HFFc6 (cell line): Measurements from ENCODE around the gene LDLRAD4. TPM values are rescaled to one million over a fixed set of nuclear protein-coding genes. Genes with fewer than 3 reads are reported as not detected.

Source experiments
- DNase-seq: peaks from one replicate; pipeline ENCODE4 v3.0.0-alpha.2; 2018
- H3K27ac Mint-ChIP-seq: 2 replicates; pipeline ENCODE4 v1.8.0; 2020; ENCODE audit warnings: mild to moderate bottlenecking, mixed read lengths
- H3K27me3 Mint-ChIP-seq: 2 replicates; pipeline ENCODE4 v1.8.0; 2021; ENCODE audit warnings: mild to moderate bottlenecking, moderate library complexity, mixed read lengths; ENCODE audit not compliant: insufficient read depth
- H3K36me3 Mint-ChIP-seq: 2 replicates; pipeline ENCODE4 v1.8.0; 2021; ENCODE audit warnings: low read depth, mixed read lengths
- H3K4me1 Mint-ChIP-seq: 2 replicates; pipeline ENCODE4 v1.8.0; 2020; ENCODE audit warnings: low read depth, mixed read lengths
- H3K4me3 Mint-ChIP-seq: 2 replicates; pipeline ENCODE4 v1.8.0; 2020; ENCODE audit warnings: mild to moderate bottlenecking, moderate library complexity, mixed read lengths
- H3K9me3 Mint-ChIP-seq: 2 replicates; pipeline ENCODE4 v1.8.0; 2020; ENCODE audit warnings: mild to moderate bottlenecking, mixed read lengths
- total RNA-seq, 6 experiments: library from RNA; stranded (reverse); fragmentation: NEBNext Ultra II Directional; extraction: Animal tissue kit (Norgen Biotek cat#: 25700); gene quantifications; 2 replicates in 1 of 6; 3 replicates in 5 of 6; pipeline ENCODE4 v1.2.3, GENCODE V29; 2021
- TF ChIP-seq, protein P1 (sequence below): fragments of 200-600 bp; sonication (generic); IDR thresholded peaks from 2 replicates; pipeline ENCODE4 v1.5.0; 2021; ENCODE audit warnings: antibody characterized with exemption, mild to moderate bottlenecking

The LDLRAD4 gene
- total RNA-seq, 6 experiments from 2014 or later, result not detected

DNA sequence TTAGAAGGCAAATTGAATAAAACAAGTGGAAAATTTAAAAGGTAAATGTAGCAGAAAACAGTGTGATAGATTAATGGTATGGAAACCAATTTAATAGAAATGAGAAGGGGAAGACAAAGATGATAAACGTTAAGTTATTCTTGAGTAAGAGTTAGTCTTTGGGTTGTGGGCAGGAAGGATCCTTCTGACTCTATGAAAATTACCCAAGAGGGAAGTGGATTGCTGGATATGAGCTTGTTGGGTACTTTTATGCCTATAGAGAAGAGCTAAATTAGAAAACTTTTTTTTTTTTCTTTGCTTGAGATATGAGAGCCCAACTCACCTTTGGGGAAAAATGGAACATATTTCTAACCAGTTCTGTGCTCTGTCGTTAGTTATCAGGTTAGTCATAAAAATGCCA lies 144.0 kb downstream of the LDLRAD4 start:
- no peaks in the 10 kb centered on the region for H3K36me3 Mint-ChIP-seq
- H3K27me3 Mint-ChIP-seq, result peaks cover 3% of the 10 kb centered on the region
- DNase-seq, result no peak
- H3K9me3 Mint-ChIP-seq, result peaks cover 14% of the 10 kb centered on the region; the same call in 1 of the 2 replicates
- no peak overlapping the region for H3K4me3 Mint-ChIP-seq
- no peak overlapping the region for H3K27ac Mint-ChIP-seq
- no peaks in the 10 kb centered on the region for H3K4me1 Mint-ChIP-seq
- TF ChIP-seq, protein P1, sequence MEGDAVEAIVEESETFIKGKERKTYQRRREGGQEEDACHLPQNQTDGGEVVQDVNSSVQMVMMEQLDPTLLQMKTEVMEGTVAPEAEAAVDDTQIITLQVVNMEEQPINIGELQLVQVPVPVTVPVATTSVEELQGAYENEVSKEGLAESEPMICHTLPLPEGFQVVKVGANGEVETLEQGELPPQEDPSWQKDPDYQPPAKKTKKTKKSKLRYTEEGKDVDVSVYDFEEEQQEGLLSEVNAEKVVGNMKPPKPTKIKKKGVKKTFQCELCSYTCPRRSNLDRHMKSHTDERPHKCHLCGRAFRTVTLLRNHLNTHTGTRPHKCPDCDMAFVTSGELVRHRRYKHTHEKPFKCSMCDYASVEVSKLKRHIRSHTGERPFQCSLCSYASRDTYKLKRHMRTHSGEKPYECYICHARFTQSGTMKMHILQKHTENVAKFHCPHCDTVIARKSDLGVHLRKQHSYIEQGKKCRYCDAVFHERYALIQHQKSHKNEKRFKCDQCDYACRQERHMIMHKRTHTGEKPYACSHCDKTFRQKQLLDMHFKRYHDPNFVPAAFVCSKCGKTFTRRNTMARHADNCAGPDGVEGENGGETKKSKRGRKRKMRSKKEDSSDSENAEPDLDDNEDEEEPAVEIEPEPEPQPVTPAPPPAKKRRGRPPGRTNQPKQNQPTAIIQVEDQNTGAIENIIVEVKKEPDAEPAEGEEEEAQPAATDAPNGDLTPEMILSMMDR, result no peak

DNA sequence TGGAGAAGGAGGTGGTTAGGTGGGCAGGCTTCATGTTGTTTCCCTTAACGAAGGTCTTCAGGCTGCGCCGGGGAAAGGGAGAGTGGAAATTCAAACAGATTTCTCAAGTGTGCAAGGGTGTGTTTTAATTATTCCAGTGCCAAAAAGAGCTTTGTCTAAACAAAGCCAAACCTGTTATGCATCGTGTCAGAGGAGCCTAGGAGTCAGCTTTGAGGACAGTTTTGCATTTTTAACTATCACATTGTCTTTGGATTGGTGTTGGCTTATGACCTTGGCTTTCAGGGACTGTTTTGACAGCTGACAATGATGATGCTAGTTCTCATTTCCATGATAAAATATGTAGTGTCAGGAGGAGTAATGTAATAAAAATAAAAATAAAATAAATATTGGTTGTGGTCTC lies 144.8 kb downstream of the LDLRAD4 start:
- peaks cover 5% of the 10 kb centered on the region for H3K27me3 Mint-ChIP-seq
- no peak overlapping the region for H3K4me3 Mint-ChIP-seq
- no peak for DNase-seq
- no peaks in the 10 kb centered on the region for H3K36me3 Mint-ChIP-seq
- H3K4me1 Mint-ChIP-seq, result no peaks in the 10 kb centered on the region
- peaks cover 16% of the 10 kb centered on the region; the same call in 1 of the 2 replicates for H3K9me3 Mint-ChIP-seq
- no peak overlapping the region for H3K27ac Mint-ChIP-seq
- TF ChIP-seq, protein P1, result no peak

DNA sequence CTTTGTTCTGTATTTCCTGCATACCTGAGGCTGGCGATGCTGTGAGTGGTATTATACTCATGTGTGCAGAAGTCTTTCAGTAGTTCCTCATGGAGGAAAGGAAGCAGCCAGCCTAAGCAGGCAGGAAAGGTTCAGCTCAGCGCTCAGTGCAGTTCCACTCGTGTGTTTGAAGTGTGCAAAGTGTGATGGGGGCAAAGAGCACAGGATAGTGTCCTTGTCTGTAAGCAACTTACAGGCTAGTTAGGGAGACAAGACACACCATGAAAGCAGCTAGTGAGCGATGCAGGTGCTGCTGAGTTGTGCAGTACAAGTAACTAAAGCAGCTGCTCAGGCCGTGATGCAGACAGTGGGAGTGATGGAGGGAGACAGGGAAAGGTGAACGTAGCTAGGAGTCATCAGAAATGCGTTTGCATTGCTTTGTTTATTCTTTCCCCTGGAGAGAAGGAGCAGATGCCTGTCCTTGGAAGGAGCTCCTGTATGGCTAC lies 146.2 kb downstream of the LDLRAD4 start:
- no peak overlapping the region for H3K27ac Mint-ChIP-seq
- no peaks in the 10 kb centered on the region for H3K4me1 Mint-ChIP-seq
- peaks cover 5% of the 10 kb centered on the region for H3K27me3 Mint-ChIP-seq
- no peak overlapping the region for H3K4me3 Mint-ChIP-seq
- peaks cover 12% of the 10 kb centered on the region; the same call in 1 of the 2 replicates for H3K9me3 Mint-ChIP-seq
- TF ChIP-seq, protein P1, result no peak
- H3K36me3 Mint-ChIP-seq, result no peaks in the 10 kb centered on the region
- DNase-seq, result no peak

DNA sequence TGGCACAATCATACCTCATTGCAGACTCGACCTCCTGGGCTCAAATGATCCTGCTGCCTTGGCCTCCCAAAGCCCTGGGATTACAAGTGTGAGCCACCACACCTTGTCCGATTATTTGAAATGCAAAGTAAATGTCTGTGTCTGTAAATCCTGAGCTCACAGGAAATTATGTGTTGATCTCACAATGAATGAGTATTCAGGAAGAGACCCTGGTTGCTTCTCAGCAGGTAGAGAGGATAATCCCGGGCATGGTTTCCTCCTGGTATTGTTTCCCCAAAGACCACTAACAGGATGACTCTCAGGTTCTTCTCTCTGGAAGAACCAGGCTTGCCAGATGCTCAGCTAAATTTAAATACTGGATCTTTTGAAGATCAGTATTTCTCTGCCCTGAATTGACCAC lies 147.6 kb downstream of the LDLRAD4 start:
- DNase-seq, result no peak
- H3K27ac Mint-ChIP-seq, result no peak overlapping the region
- peaks cover 5% of the 10 kb centered on the region for H3K27me3 Mint-ChIP-seq
- H3K4me3 Mint-ChIP-seq, result no peak overlapping the region
- H3K36me3 Mint-ChIP-seq, result no peaks in the 10 kb centered on the region
- no peaks in the 10 kb centered on the region for H3K4me1 Mint-ChIP-seq
- TF ChIP-seq, protein P1, result no peak
- H3K9me3 Mint-ChIP-seq, result peaks cover 7% of the 10 kb centered on the region; the same call in 1 of the 2 replicates

DNA sequence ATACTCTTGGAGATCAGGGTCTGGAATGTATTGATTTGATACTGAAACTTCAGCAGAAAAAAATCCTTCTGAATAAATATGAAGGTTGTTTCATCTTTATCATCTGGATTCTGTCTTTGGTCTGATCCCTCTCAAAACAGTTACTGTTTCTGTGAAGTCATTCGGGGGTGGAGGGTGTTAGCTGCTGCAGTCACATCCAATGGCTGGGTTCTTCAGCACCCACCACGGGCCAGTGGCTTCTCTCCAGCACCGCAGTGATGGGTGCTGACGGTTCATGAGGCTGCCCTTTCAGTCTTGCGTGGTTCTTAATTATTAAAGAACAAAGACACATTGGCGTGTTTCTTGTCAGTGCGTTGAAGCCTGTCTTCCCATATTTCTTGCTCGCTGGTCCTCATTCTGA lies 148.0 kb downstream of the LDLRAD4 start:
- TF ChIP-seq, protein P1, result no peak
- Mint-ChIP-seq H3K9me3 (peaks cover 7% of the 10 kb centered on the region; the same call in 1 of the 2 replicates), H3K36me3 (no peaks in the 10 kb centered on the region), H3K27ac (no peak overlapping the region), H3K4me3 (no peak overlapping the region), H3K4me1 (no peaks in the 10 kb centered on the region), H3K27me3 (peaks cover 5% of the 10 kb centered on the region)
- no peak for DNase-seq
